GM12878 (cell line): ENCODE measurements around the gene SETBP1. TPM values are rescaled to one million over a fixed set of nuclear protein-coding genes. Genes with fewer than 3 reads are reported as not detected.

Experiments
- MEF2A ChIP-seq: IDR thresholded peaks from 2 replicates; pipeline ENCODE4 v1.6.1; 2011; ENCODE audit warnings: low read depth, mild to moderate bottlenecking, low read length, moderate library complexity; ENCODE audit not compliant: insufficient read depth
- NR2C1 ChIP-seq: fragments of 450-650 bp; IDR thresholded peaks from 2 replicates; pipeline ENCODE4 v1.6.1; 2017; ENCODE audit warnings: antibody characterized with exemption, mild to moderate bottlenecking, moderate library complexity
- ZNF207 ChIP-seq: fragments of 450-650 bp; IDR thresholded peaks from 2 replicates; pipeline ENCODE4 v1.6.1; 2014; ENCODE audit warnings: antibody characterized with exemption, mild to moderate bottlenecking, borderline replicate concordance
- polyA plus RNA-seq, 11 experiments: library from polyadenylated mRNA; depleted of rRNA in 4 of 11; unstranded in 6 of 11; stranded (reverse) in 5 of 11; fragments of >200 nt; fragmentation: Nextera tagmentation in 4 of 11; fragmentation: Illumina TruSeq in 1 of 11; extraction: Ambion mirVana in 4 of 11; extraction: Trizol in 1 of 11; gene quantifications; 1 replicate in 1 of 11; 2 replicates in 10 of 11; pipeline versions ENCODE4 v1.2.1 to v1.2.3, GENCODE V29; 2011 to 2016; ENCODE audit warnings: inconsistent platforms in 2 of 11, missing spikeins in 2 of 11, low read depth in 1 of 11
- total RNA-seq, 4 experiments: library from RNA; depleted of rRNA in 3 of 4; stranded (reverse); fragments of >200 nt in 3 of 4; fragmentation: Illumina TruSeq in 1 of 4; extraction: Trizol in 1 of 4; gene quantifications; 2 replicates each; pipeline versions ENCODE4 v1.2.1 to v1.2.3, GENCODE V29; 2013 to 2021
- TF ChIP-seq, protein P1 (sequence below): IDR thresholded peaks from 2 replicates; pipeline ENCODE4 v1.6.1; 2012; ENCODE audit warnings: mild to moderate bottlenecking, low read depth, low read length
- TF ChIP-seq, protein P2 (sequence below): IDR thresholded peaks from 2 replicates; pipeline ENCODE4 v1.6.1; 2012; ENCODE audit warnings: low read length, inconsistent platforms
- TF ChIP-seq, protein P3 (sequence below): fragments of 450-650 bp; IDR thresholded peaks from 2 replicates; pipeline ENCODE4 v1.6.1; 2016; ENCODE audit warnings: mild to moderate bottlenecking, moderate library complexity, borderline replicate concordance

The SETBP1 gene
- total and polyA plus RNA-seq, 10 of the 15 experiments (the other 5 are each of a cell fraction or from before 2014, with no cell fraction given) = 0.99 to 29.7 (median 8.3) TPM

DNA sequence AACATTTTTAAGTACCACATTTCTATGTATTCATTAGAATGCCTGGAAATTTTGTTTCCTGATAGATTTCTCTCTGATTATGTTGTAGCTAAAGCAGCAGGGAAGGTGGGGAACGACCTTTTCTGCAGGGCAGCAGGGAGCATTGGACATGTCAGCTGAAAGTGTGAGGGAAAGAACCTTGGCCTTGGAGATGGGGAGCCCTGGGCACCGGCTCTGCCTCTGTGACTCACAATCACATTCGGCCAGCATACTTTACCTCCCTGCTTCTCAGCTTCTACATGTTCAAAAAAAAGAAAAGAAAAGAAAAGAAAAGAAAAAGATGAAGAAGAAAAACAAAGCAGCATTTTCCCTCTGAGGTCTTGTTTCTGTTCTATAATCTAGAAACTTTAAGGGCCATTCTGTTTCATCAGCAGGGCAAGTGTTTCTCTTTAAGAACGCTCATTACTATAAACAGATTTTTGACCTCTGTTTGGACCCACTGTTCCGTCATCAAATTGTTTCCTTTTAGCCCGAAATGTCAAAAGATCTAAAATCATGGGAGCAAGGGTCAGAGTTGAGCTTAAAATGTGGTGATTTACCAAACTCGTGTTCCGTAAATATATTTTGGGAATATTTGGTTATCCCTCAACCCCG is 27.9 kb downstream of the SETBP1 start (continued):
- TF ChIP-seq, protein P1, sequence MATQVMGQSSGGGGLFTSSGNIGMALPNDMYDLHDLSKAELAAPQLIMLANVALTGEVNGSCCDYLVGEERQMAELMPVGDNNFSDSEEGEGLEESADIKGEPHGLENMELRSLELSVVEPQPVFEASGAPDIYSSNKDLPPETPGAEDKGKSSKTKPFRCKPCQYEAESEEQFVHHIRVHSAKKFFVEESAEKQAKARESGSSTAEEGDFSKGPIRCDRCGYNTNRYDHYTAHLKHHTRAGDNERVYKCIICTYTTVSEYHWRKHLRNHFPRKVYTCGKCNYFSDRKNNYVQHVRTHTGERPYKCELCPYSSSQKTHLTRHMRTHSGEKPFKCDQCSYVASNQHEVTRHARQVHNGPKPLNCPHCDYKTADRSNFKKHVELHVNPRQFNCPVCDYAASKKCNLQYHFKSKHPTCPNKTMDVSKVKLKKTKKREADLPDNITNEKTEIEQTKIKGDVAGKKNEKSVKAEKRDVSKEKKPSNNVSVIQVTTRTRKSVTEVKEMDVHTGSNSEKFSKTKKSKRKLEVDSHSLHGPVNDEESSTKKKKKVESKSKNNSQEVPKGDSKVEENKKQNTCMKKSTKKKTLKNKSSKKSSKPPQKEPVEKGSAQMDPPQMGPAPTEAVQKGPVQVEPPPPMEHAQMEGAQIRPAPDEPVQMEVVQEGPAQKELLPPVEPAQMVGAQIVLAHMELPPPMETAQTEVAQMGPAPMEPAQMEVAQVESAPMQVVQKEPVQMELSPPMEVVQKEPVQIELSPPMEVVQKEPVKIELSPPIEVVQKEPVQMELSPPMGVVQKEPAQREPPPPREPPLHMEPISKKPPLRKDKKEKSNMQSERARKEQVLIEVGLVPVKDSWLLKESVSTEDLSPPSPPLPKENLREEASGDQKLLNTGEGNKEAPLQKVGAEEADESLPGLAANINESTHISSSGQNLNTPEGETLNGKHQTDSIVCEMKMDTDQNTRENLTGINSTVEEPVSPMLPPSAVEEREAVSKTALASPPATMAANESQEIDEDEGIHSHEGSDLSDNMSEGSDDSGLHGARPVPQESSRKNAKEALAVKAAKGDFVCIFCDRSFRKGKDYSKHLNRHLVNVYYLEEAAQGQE = no peak
- TF ChIP-seq ZNF207 (no peak), MEF2A (no peak), NR2C1 (no peak)
- TF ChIP-seq, protein P2, sequence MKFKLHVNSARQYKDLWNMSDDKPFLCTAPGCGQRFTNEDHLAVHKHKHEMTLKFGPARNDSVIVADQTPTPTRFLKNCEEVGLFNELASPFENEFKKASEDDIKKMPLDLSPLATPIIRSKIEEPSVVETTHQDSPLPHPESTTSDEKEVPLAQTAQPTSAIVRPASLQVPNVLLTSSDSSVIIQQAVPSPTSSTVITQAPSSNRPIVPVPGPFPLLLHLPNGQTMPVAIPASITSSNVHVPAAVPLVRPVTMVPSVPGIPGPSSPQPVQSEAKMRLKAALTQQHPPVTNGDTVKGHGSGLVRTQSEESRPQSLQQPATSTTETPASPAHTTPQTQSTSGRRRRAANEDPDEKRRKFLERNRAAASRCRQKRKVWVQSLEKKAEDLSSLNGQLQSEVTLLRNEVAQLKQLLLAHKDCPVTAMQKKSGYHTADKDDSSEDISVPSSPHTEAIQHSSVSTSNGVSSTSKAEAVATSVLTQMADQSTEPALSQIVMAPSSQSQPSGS = no peak
- TF ChIP-seq, protein P3, sequence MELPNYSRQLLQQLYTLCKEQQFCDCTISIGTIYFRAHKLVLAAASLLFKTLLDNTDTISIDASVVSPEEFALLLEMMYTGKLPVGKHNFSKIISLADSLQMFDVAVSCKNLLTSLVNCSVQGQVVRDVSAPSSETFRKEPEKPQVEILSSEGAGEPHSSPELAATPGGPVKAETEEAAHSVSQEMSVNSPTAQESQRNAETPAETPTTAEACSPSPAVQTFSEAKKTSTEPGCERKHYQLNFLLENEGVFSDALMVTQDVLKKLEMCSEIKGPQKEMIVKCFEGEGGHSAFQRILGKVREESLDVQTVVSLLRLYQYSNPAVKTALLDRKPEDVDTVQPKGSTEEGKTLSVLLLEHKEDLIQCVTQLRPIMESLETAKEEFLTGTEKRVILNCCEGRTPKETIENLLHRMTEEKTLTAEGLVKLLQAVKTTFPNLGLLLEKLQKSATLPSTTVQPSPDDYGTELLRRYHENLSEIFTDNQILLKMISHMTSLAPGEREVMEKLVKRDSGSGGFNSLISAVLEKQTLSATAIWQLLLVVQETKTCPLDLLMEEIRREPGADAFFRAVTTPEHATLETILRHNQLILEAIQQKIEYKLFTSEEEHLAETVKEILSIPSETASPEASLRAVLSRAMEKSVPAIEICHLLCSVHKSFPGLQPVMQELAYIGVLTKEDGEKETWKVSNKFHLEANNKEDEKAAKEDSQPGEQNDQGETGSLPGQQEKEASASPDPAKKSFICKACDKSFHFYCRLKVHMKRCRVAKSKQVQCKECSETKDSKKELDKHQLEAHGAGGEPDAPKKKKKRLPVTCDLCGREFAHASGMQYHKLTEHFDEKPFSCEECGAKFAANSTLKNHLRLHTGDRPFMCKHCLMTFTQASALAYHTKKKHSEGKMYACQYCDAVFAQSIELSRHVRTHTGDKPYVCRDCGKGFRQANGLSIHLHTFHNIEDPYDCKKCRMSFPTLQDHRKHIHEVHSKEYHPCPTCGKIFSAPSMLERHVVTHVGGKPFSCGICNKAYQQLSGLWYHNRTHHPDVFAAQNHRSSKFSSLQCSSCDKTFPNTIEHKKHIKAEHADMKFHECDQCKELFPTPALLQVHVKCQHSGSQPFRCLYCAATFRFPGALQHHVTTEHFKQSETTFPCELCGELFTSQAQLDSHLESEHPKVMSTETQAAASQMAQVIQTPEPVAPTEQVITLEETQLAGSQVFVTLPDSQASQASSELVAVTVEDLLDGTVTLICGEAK = no peak
